CD4-positive, alpha-beta memory T cell (primary cell): ENCODE results near the gene TMEM150B. TPM values are rescaled to one million over a fixed set of nuclear protein-coding genes. Genes with fewer than 3 reads are reported as not detected.
A peak's percentile ranks its signal among the peaks of the same experiment; 100 is the strongest.

Experiments used
- CTCF ChIA-PET: fragments of 350-600 bp; sonication (Branson Sonifier 250); formaldehyde crosslinking; loops from one replicate; lab custom pipeline; 2021; ENCODE audit warnings: inconsistent platforms; ENCODE audit not compliant: partially characterized antibody; lab: Charles Lee
- POLR2A ChIA-PET: fragments of 350-600 bp; sonication (Branson Sonifier 250); formaldehyde crosslinking; loops from one replicate; lab custom pipeline; 2021; ENCODE audit not compliant: partially characterized antibody; lab: Charles Lee
- DNase-seq, 5 donors: peaks; one replicate each; pipeline versions ENCODE4 v3.0.0 to v3.0.0-alpha.2; 2020 to 2022; ENCODE audit warnings: mixed read lengths in 1 of 5
- H3K27ac ChIP-seq: one replicate; pipeline ENCODE4 v1.7.0; 2013; ENCODE audit warnings: low read depth, low read length
- H3K27me3 ChIP-seq: 2 replicates; pipeline ENCODE4 v1.7.0; 2013; ENCODE audit warnings: mild to moderate bottlenecking, low read length, moderate library complexity; ENCODE audit not compliant: insufficient read depth
- H3K36me3 ChIP-seq: 2 replicates; pipeline ENCODE4 v1.7.0; 2013; ENCODE audit warnings: mild to moderate bottlenecking, low read length, moderate library complexity; ENCODE audit not compliant: insufficient read depth
- H3K4me1 ChIP-seq: 2 replicates; pipeline ENCODE4 v1.7.0; 2013; ENCODE audit warnings: mild to moderate bottlenecking, low read length, moderate library complexity; ENCODE audit not compliant: insufficient read depth
- H3K4me3 ChIP-seq, 2 donors: one replicate each; pipeline ENCODE4 v1.7.0; 2013; ENCODE audit warnings: low read length in 2 of 2, mild to moderate bottlenecking in 1 of 2
- H3K9me3 ChIP-seq, 2 donors: one replicate each; pipeline ENCODE4 v1.7.0; 2013; ENCODE audit warnings: low read length in 2 of 2, control low read depth in 1 of 2; ENCODE audit not compliant: control insufficient read depth in 1 of 2
- H3K27ac Mint-ChIP-seq, 7 donors: one replicate each; pipeline ENCODE4 v1.8.0; 2020 to 2021; ENCODE audit warnings: mixed read lengths in 7 of 7, mild to moderate bottlenecking in 6 of 7, inconsistent platforms in 3 of 7, moderate library complexity in 3 of 7
- H3K27me3 Mint-ChIP-seq, 2 donors: one replicate each; pipeline ENCODE4 v1.8.0; 2020 to 2021; ENCODE audit warnings: mixed read lengths in 2 of 2
- H3K36me3 Mint-ChIP-seq, 2 donors: one replicate each; pipeline ENCODE4 v1.8.0; 2020 to 2021; ENCODE audit warnings: mixed read lengths in 2 of 2, inconsistent platforms in 1 of 2, mild to moderate bottlenecking in 1 of 2
- H3K4me1 Mint-ChIP-seq, 4 donors: one replicate each; pipeline ENCODE4 v1.8.0; 2020 to 2021; ENCODE audit warnings: mixed read lengths in 4 of 4, mild to moderate bottlenecking in 1 of 4
- H3K4me3 Mint-ChIP-seq, 8 donors: one replicate each; pipeline ENCODE4 v1.8.0; 2020 to 2021; ENCODE audit warnings: mixed read lengths in 8 of 8, mild to moderate bottlenecking in 7 of 8, moderate library complexity in 6 of 8, inconsistent platforms in 3 of 8
- H3K9me3 Mint-ChIP-seq, 8 donors: one replicate each; pipeline ENCODE4 v1.8.0; 2020 to 2021; ENCODE audit warnings: mixed read lengths in 8 of 8, mild to moderate bottlenecking in 5 of 8, inconsistent platforms in 3 of 8, moderate library complexity in 1 of 8
- intact Hi-C: fragments of 100-400 bp; cut with micrococcal nuclease; formaldehyde crosslinking; loops from one replicate; pipeline ENCODE4 v1.15.1; 2023
- polyA plus RNA-seq, 2 donors: library from polyadenylated mRNA; unstranded; fragments of 300-500 nt; fragmentation: Illumina TruSeq; gene quantifications; one replicate each; pipeline ENCODE4 v1.2.3, GENCODE V29; 2021
- total RNA-seq, 2 experiments: library from RNA; stranded (reverse); gene quantifications; one replicate each; pipeline ENCODE4 v1.2.3, GENCODE V29; 2021

The TMEM150B gene
- total and polyA plus RNA-seq, 4 experiments from 2014 or later: 0.87 to 1.3 TPM; not detected in 2

DNA sequence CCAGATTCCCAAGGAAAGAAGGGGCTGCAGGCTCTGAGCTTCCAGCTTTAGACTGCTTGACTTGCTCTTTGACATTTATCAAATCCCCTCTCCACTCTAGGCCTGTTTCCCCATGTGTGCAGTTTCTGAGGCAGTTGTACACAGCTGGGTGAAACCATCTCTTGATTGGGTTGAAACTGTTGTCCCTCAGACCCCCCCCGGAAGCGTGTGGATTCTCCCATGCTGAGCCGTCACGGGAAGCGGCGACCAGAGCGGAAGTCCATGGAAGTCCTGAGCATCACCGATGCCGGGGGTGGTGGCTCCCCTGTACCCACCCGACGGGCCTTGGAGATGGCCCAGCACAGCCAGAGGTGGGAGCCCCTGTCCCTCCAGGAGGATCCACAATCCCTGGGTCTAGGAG, 21.7 kb downstream of the TMEM150B start:
- H3K4me1 Mint-ChIP-seq: peaks cover 6 to 21% (median 10%) of the 10 kb centered on the region in 4 donors
- no peak overlapping the region for H3K4me3 Mint-ChIP-seq
- H3K4me3 ChIP-seq: no peak overlapping the region
- intact Hi-C loops: no loop called here
- no peak overlapping the region for H3K27ac Mint-ChIP-seq
- H3K36me3 ChIP-seq: no peaks in the 10 kb centered on the region
- POLR2A ChIA-PET: interaction anchor here (1.5 to 3.7 kb wide), 4 partner anchors 33 to 80 kb away, joined by 4 to 29 read pairs (median 16); partner anchors contain the start of genes KMT5C, PPP6R1 and TMEM238
- no peaks in the 10 kb centered on the region for H3K9me3 ChIP-seq
- no peaks in the 10 kb centered on the region for H3K9me3 Mint-ChIP-seq
- DNase-seq: no peak
- H3K4me1 ChIP-seq: peaks cover 11% of the 10 kb centered on the region
- H3K27me3 ChIP-seq: no peaks in the 10 kb centered on the region
- no peaks in the 10 kb centered on the region for H3K27me3 Mint-ChIP-seq
- CTCF ChIA-PET: interaction anchor here (1.0 to 3.8 kb wide), 9 partner anchors 10 to 323 kb away, joined by 3 to 53 read pairs (median 7); partner anchors contain the start of gene TMEM238
- H3K36me3 Mint-ChIP-seq: no peaks in the 10 kb centered on the region
- no peak overlapping the region for H3K27ac ChIP-seq

DNA sequence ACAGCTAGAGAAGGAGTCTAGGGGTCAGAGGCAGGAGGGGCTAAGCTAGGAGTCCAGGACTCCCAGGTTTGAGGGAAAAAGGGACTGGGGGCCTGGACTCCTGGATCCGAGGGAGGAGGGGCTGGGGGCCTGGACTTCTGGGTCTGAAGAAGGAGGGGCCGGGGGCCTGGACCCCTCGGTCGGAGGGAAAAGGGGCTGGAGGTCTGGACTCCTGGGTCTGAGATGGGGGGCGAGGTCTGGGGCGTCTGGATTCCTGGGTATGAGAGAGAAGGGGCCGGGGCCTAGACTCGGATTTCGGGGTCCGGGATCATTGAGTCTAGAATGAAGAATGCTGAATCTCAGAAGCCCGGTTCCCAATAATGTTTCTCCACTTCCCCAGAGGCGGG, 22.8 kb downstream of the TMEM150B start:
- DNase-seq: no peak
- Histone ChIP-seq H3K27ac (peak overlapping the region; percentile 22), H3K36me3 (no peaks in the 10 kb centered on the region), H3K4me1 (peaks cover 11% of the 10 kb centered on the region), H3K27me3 (no peaks in the 10 kb centered on the region), H3K4me3 (peak overlapping the region; percentile 34 to 49), H3K9me3 (no peaks in the 10 kb centered on the region)
- intact Hi-C loops: loop anchor here (1.0 kb wide), 1 partner anchor 116 kb away; no protein-coding TSS in a partner anchor
- ChIA-PET CTCF (interaction anchor here (0.9 to 3.8 kb wide), 21 partner anchors 10 to 324 kb away, joined by 3 to 53 read pairs (median 5); partner anchors contain the start of genes KMT5C, PPP6R1, TMEM238 and ZNF628), POLR2A (interaction anchor here (1.2 to 3.7 kb wide), 8 partner anchors 22 to 202 kb away, joined by 3 to 29 read pairs (median 14); partner anchors contain the start of genes HSPBP1, KMT5C, TMEM238 and UBE2S)
- no peaks in the 10 kb centered on the region for H3K36me3 Mint-ChIP-seq
- H3K27ac Mint-ChIP-seq: peak overlapping the region; percentile 57 to 94 (median 82)
- H3K4me3 Mint-ChIP-seq: peak overlapping the region in 7 of 8 donors; percentile 75 to 86 (median 80)
- H3K4me1 Mint-ChIP-seq: peaks cover 6 to 21% (median 10%) of the 10 kb centered on the region in 4 donors
- no peaks in the 10 kb centered on the region for H3K27me3 Mint-ChIP-seq
- H3K9me3 Mint-ChIP-seq: no peaks in the 10 kb centered on the region

DNA sequence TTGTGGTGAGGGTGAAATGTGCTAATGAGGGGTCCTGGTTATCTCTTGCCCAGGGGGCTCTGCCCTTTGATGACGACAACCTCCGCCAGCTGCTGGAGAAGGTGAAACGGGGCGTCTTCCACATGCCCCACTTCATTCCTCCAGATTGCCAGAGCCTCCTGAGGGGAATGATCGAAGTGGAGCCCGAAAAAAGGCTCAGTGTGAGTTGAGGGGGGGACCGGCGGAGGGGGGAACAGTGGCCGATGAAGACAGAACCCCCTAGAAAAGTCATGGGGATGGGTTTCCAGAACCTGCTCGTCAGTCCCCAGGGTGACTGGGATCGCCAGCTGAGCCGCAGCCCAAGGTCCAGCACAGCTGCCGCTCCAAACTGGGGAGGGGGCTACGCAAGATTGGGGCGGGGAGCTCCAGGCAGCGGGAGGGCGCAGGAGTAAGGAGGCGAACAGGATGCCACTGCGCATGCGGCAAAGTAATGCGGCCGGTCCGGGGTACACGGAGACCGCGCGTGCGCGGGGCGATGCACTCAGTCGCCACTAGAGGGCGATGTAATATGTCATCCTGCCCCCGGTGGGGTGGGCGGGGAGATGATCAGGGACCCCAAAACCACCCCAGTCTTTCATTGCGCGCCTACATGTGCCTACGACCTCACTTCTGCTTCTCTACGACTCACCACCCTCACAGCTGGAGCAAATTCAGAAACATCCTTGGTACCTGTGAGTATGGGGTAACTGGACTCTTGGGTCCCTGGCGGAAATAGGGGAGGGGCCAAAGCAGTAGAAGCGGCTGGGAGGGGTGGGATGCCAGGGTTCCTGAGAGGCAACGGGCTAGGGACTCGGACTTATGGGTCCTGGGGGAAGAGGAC, 23.5 kb downstream of the TMEM150B start:
- intact Hi-C loops: loop anchor here (1.0 kb wide), 3 partner anchors 38 to 117 kb away; partner anchors contain the start of genes KMT5C and RPL28
- peak overlapping the region; percentile 34 to 49 for H3K4me3 ChIP-seq

DNA sequence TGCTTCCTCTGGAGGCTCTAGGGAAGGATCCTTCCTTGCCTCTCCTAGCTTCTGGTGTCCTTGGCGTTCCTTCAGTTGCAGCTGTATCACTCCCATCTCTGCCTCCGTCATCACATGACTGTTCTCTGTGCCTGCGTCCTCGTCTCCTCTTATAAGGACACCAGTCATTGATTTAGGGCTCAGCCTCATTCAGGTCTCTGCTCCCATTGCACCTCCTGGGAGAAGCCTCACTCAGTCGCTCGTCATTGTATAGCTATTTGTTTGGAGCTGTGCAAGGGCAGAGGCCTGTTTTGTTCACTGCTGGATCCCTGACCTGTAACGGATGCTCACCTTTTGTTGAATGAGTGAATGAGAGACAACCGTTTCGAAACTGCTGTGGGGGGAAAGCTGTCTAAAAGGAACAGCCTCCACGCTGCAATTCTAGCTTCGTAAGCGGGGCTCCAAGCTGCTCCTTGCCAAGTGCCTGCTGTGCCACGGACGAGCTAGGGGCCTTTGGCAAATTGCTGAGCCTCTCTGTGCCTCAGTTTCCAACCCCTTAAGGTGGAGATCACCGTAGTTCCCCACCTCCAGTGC, 24.2 kb downstream of the TMEM150B start:
- intact Hi-C loops: loop anchor here (1.0 kb wide), 2 partner anchors 38 to 84 kb away; partner anchors contain the start of genes KMT5C and RPL28
- Histone ChIP-seq H3K27me3 (no peaks in the 10 kb centered on the region), H3K27ac (no peak overlapping the region), H3K4me1 (peaks cover 11% of the 10 kb centered on the region), H3K36me3 (no peaks in the 10 kb centered on the region), H3K4me3 (no peak overlapping the region), H3K9me3 (no peaks in the 10 kb centered on the region)
- ChIA-PET CTCF (interaction anchor here (0.5 to 3.8 kb wide), 29 partner anchors 9 to 332 kb away, joined by 3 to 53 read pairs (median 4); partner anchors contain the start of genes KMT5C, PPP6R1, TMEM238 and ZNF628), POLR2A (interaction anchor here (0.8 to 3.7 kb wide), 11 partner anchors 9 to 203 kb away, joined by 3 to 29 read pairs (median 9); partner anchors contain the start of genes HSPBP1, KMT5C, PPP6R1 and RPL28)
- no peaks in the 10 kb centered on the region for H3K36me3 Mint-ChIP-seq
- H3K27ac Mint-ChIP-seq: peak overlapping the region in 2 of 7 donors; percentile 43 to 94
- no peaks in the 10 kb centered on the region for H3K9me3 Mint-ChIP-seq
- peak overlapping the region in 4 of 8 donors; percentile 27 to 80 (median 76) for H3K4me3 Mint-ChIP-seq
- no peaks in the 10 kb centered on the region for H3K27me3 Mint-ChIP-seq
- no peak for DNase-seq
- peaks cover 6 to 17% (median 10%) of the 10 kb centered on the region in 4 donors for H3K4me1 Mint-ChIP-seq

More for the DNA sequence above, 23.5 kb downstream of the TMEM150B start:
- peak overlapping the region; percentile 57 to 94 (median 82) for H3K27ac Mint-ChIP-seq
- H3K36me3 Mint-ChIP-seq: no peaks in the 10 kb centered on the region
- ChIA-PET POLR2A (interaction anchor here (0.8 to 3.7 kb wide), 13 partner anchors 10 to 202 kb away, joined by 3 to 29 read pairs (median 9); partner anchors contain the start of genes HSPBP1, KMT5C, PPP6R1 and RPL28), CTCF (interaction anchor here (0.5 to 3.8 kb wide), 33 partner anchors 10 to 331 kb away, joined by 3 to 53 read pairs (median 4); partner anchors contain the start of genes KMT5C, PPP6R1, TMEM238 and ZNF628)
- Histone ChIP-seq H3K4me1 (peaks cover 11% of the 10 kb centered on the region), H3K27ac (peak overlapping the region; percentile 22), H3K9me3 (no peaks in the 10 kb centered on the region), H3K36me3 (no peaks in the 10 kb centered on the region), H3K27me3 (no peaks in the 10 kb centered on the region)
- peak; percentile 87 to 90 (median 88) for DNase-seq
- no peaks in the 10 kb centered on the region for H3K9me3 Mint-ChIP-seq
- peak overlapping the region; percentile 75 to 86 (median 80) for H3K4me3 Mint-ChIP-seq
- H3K27me3 Mint-ChIP-seq: no peaks in the 10 kb centered on the region
- peaks cover 6 to 21% (median 10%) of the 10 kb centered on the region in 4 donors for H3K4me1 Mint-ChIP-seq

DNA sequence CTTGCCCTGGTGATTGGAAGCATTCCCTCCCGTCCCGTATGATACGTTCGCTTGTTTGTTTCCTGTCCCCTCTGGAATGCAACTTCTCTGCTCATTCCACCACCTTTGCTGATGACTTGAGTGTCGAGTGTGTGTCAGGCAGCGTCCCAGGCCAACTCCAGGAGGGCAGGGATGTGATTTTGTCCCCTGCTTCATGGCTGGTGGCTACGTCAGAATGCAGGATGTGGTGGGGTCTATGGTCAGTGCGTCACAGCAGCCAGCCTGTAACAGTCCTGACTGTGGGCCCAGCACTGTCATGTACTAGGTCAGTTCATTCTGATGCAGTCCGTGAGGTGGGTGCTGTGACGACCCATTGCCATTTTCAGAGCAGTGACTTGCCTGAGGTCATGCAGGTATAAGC, 25.1 kb downstream of the TMEM150B start:
- Histone ChIP-seq H3K4me1 (peaks cover 11% of the 10 kb centered on the region), H3K27ac (no peak overlapping the region), H3K36me3 (no peaks in the 10 kb centered on the region), H3K4me3 (no peak overlapping the region), H3K9me3 (no peaks in the 10 kb centered on the region), H3K27me3 (no peaks in the 10 kb centered on the region)
- H3K4me3 Mint-ChIP-seq: no peak overlapping the region
- no peaks in the 10 kb centered on the region for H3K36me3 Mint-ChIP-seq
- no peaks in the 10 kb centered on the region for H3K27me3 Mint-ChIP-seq
- no peak for DNase-seq
- H3K9me3 Mint-ChIP-seq: no peaks in the 10 kb centered on the region
- peaks cover 4 to 14% (median 6%) of the 10 kb centered on the region in 4 donors for H3K4me1 Mint-ChIP-seq
- H3K27ac Mint-ChIP-seq: no peak overlapping the region
- intact Hi-C loops: no loop called here
- CTCF ChIA-PET: interaction anchor here (1.8 kb wide), 1 partner anchor 154 kb away, joined by 6 read pairs; no protein-coding TSS in a partner anchor
- POLR2A ChIA-PET: no interaction called here

DNA sequence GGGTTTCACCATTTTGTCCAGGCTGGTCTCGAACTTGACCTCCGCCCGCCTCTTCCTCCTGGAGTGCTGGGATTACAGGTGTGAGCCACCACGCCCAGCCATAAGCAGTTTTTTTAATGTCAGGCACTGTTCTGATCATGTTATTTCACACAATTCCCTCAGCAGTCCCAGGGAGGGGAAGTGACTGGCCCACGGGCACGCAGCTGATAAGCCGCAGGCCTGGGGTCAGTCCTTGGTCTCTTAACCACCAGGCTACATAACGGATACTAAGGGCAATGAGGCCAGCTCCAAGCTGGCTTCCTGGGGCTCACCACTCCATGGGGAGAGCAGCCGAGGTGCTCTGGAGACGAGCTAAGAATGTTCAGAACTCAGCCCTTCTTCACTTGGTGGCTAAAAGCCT, 27.9 kb downstream of the TMEM150B start:
- Histone ChIP-seq H3K4me3 (no peak overlapping the region), H3K36me3 (no peaks in the 10 kb centered on the region), H3K4me1 (peaks cover 11% of the 10 kb centered on the region), H3K9me3 (no peaks in the 10 kb centered on the region), H3K27me3 (no peaks in the 10 kb centered on the region), H3K27ac (no peak overlapping the region)
- H3K36me3 Mint-ChIP-seq: no peaks in the 10 kb centered on the region
- H3K9me3 Mint-ChIP-seq: no peaks in the 10 kb centered on the region
- H3K27ac Mint-ChIP-seq: no peak overlapping the region
- H3K27me3 Mint-ChIP-seq: no peaks in the 10 kb centered on the region
- intact Hi-C loops: no loop called here
- no peak overlapping the region for H3K4me3 Mint-ChIP-seq
- no peak for DNase-seq
- CTCF ChIA-PET: no interaction called here
- peaks cover 4 to 14% (median 6%) of the 10 kb centered on the region in 4 donors for H3K4me1 Mint-ChIP-seq
- POLR2A ChIA-PET: no interaction called here
